GM12864 (cell line): ENCODE measurements around the gene SPEN.

Experiments
- DNase-seq: peaks from one replicate; pipeline ENCODE4 v3.0.0-alpha.2; 2011; ENCODE audit warnings: low read depth
- H3K4me3 ChIP-seq: 2 replicates; pipeline ENCODE4 v1.5.1; 2011; ENCODE audit warnings: mild to moderate bottlenecking, low read depth, low read length, control low read depth
- CTCF ChIP-seq: IDR thresholded peaks from 2 replicates; pipeline ENCODE4 v1.5.1; 2011; ENCODE audit warnings: low read depth, mild to moderate bottlenecking, moderate library complexity, low read length, control low read depth, inconsistent platforms; ENCODE audit errors: missing control alignments

Gene SPEN

GRCh38 chr1:15847100-15847892 is at the start of gene SPEN:
Gene SPEN (plus strand): TSS chr1:15847707. CDS start chr1:15848068, 361 bp downstream.
- H3K4me3 ChIP-seq = peak within 1 kb of the TSS; percentile 88
- TF ChIP-seq CTCF = peak; percentile 12
- peak; percentile 89 for DNase-seq

GRCh38 chr1:15799004-15799867 is 48.3 kb upstream of the SPEN start:
- DNase-seq = no peak
- H3K4me3 ChIP-seq = no peak overlapping the region

GRCh38 chr1:15799928-15800835 is 47.3 kb upstream of the SPEN start:
- no peak for TF ChIP-seq CTCF
- no peak overlapping the region for H3K4me3 ChIP-seq
- no peak for DNase-seq

More at GRCh38 chr1:15799004-15799867, 48.3 kb upstream of the SPEN start:
- no peak for TF ChIP-seq CTCF

GRCh38 chr1:15802234-15802965 is 45.1 kb upstream of the SPEN start:
- H3K4me3 ChIP-seq = no peak overlapping the region
- DNase-seq = no peak
- no peak for TF ChIP-seq CTCF

GRCh38 chr1:15803380-15803779 is 44.1 kb upstream of the SPEN start:
- H3K4me3 ChIP-seq = no peak overlapping the region
- no peak for DNase-seq
- TF ChIP-seq CTCF = peak; percentile 48

GRCh38 chr1:15804060-15804459 is 43.4 kb upstream of the SPEN start:
- H3K4me3 ChIP-seq = no peak overlapping the region
- TF ChIP-seq CTCF = no peak
- DNase-seq = no peak
